Heart right ventricle (tissue), 16 donors: ENCODE data around the gene CTCFL. TPM values are rescaled to one million over a fixed set of nuclear protein-coding genes. Genes with fewer than 3 reads are reported as not detected.

Source experiments
- ATAC-seq, 8 donors: fragments of 200-7000 bp; cut with Tn5 transposase; one replicate each; pipeline ENCODE4 v1.9.1; 2020; ENCODE audit warnings: mild to moderate bottlenecking in 8 of 8, moderate library complexity in 8 of 8, moderate number of reproducible peaks in 1 of 8
- DNase-seq, 2 donors: peaks; one replicate each; pipeline ENCODE4 v3.0.0-alpha.2; 2020
- H3K27ac ChIP-seq, 10 donors: fragments of 200-600 bp; sonication (generic) in 2 of 10; one replicate each; pipeline versions ENCODE4 v1.5.0 to v1.8.0; 2020 to 2022; ENCODE audit warnings: mild to moderate bottlenecking in 3 of 10
- H3K27me3 ChIP-seq, 7 donors: fragments of 200-600 bp; one replicate each; pipeline ENCODE4 v1.8.0; 2021 to 2022; ENCODE audit warnings: mild to moderate bottlenecking in 2 of 7
- H3K36me3 ChIP-seq, 9 donors: fragments of 200-600 bp; sonication (generic) in 1 of 9; one replicate each; pipeline versions ENCODE4 v1.5.0 to v1.8.0; 2020 to 2022; ENCODE audit warnings: mild to moderate bottlenecking in 2 of 9
- H3K4me1 ChIP-seq, 9 donors: fragments of 200-600 bp; sonication (generic) in 1 of 9; one replicate each; pipeline versions ENCODE4 v1.5.0 to v1.8.0; 2020 to 2022; ENCODE audit warnings: mild to moderate bottlenecking in 4 of 9
- H3K4me3 ChIP-seq, 10 donors: fragments of 200-600 bp; sonication (generic) in 2 of 10; one replicate each; pipeline versions ENCODE4 v1.5.0 to v1.8.0; 2020 to 2022; ENCODE audit warnings: mild to moderate bottlenecking in 7 of 10, moderate library complexity in 2 of 10
- H3K9me3 ChIP-seq, 11 donors: fragments of 200-600 bp in 10 of 11; sonication (generic) in 2 of 11; one replicate each; pipeline versions ENCODE4 v1.5.0 to v1.8.0; 2013 to 2022; ENCODE audit warnings: mild to moderate bottlenecking in 2 of 11, control low read depth in 1 of 11, moderate library complexity in 1 of 11
- WGBS, 2 donors: extraction: QIAGEN DNeasy Blood & Tissue Kit; methylation state at CpG; one replicate each; pipeline ENCODE4 v1.1.7; 2013; ENCODE audit warnings: inconsistent platforms in 1 of 2; 5-methylcytosine and 5-hydroxymethylcytosine counted together
- intact Hi-C, 10 donors: fragments of 100-400 bp; cut with DNase I; formaldehyde crosslinking; loops; one replicate each; pipeline versions ENCODE4 v1.11.1 to v1.14.2; 2022
- polyA plus RNA-seq, 2 donors: library from polyadenylated mRNA; stranded (reverse); fragments of 200-250 nt; gene quantifications; one replicate each; pipeline ENCODE4 v1.2.3, GENCODE V29; 2013
- total RNA-seq, 10 donors: library from RNA; stranded (reverse); fragmentation: NEBNext Ultra II Directional in 3 of 10; extraction: Animal tissue kit (Norgen Biotek cat#: 25700) in 3 of 10; gene quantifications; one replicate each; pipeline versions ENCODE4 v1.2.1 to v1.2.4, GENCODE V29; 2021 to 2023
- TF ChIP-seq, protein P1 (sequence below), 9 donors: fragments of 200-600 bp; sonication (generic) in 2 of 9; IDR thresholded peaks; one replicate each; pipeline versions ENCODE4 v1.5.0 to v1.8.0; 2021 to 2022; ENCODE audit warnings: antibody characterized with exemption in 9 of 9, mild to moderate bottlenecking in 5 of 9, moderate library complexity in 1 of 9
- donor health status: Arrhythmogenic right ventricular cardiomyopathy.
- donor health status: ischemic (EF 13 %, LVEDD 7.1; RV severe dilation, severe dysfunction).
- donor health status: healthy with polysubstance abuse.
- donor health status: DM: no; HTN: yes; CAD: no.
- donor health status: DM: no; HTN: no; CAD: no.
- donor health status: ischemic (EF 25% LVEDD 6.9; RV normal size, moderate dysfunction).
- donor health status: ischemic (EF 25% LVEDD 5.7; RV mildly dilated, moderate dysfunction).
- donor health status: healthy.
- donor health status: DM: yes; HTN: yes; CAD: no.
- donor health status: Ischemic cardiomyopathy.
- donor health status: ischemic (EF 35%, LVEDD 5.7; RV mildly dilated, moderate dysfunction).
- donor health status: nonischemic (EF 11% LVEDD 7.7; RV severe dilation, severe dysfunction).
- donor health status: DM: yes; HTN: yes; CAD: no.
- donor health status: PGD.
- donor health status: ischemic (EF 29% LVEDD 5.4; RV normal size, mild dysfunction).
- donor health status: nonischemic (EF 23%, LVEDD 6.1; RV moderate dilation, normal function).

Gene CTCFL
- total and polyA plus RNA-seq, 12 donors, result not detected

DNA sequence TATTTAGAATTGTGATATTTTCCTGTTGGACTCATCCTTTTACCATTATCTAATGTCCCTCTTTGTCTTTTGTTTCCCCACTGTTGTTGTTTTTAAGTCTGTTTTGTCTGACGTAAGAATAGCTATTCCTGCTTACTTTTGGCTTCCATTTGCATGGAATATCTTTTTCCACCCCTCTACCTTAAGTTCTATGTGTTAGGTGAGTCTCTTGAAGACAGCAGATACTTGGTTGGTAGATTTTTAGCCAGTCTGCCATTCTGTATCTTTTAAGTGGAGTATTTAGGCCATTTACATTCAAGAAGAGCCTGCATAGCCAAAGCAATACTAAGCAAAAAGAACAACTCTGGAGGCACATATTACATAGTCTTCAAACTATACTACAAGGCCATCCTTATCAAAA is 39.2 kb downstream of the CTCFL start:
- 95 to 97% methylated on average over 1 of the region's 1 CpG for WGBS, 2 donors
- TF ChIP-seq, protein P1, sequence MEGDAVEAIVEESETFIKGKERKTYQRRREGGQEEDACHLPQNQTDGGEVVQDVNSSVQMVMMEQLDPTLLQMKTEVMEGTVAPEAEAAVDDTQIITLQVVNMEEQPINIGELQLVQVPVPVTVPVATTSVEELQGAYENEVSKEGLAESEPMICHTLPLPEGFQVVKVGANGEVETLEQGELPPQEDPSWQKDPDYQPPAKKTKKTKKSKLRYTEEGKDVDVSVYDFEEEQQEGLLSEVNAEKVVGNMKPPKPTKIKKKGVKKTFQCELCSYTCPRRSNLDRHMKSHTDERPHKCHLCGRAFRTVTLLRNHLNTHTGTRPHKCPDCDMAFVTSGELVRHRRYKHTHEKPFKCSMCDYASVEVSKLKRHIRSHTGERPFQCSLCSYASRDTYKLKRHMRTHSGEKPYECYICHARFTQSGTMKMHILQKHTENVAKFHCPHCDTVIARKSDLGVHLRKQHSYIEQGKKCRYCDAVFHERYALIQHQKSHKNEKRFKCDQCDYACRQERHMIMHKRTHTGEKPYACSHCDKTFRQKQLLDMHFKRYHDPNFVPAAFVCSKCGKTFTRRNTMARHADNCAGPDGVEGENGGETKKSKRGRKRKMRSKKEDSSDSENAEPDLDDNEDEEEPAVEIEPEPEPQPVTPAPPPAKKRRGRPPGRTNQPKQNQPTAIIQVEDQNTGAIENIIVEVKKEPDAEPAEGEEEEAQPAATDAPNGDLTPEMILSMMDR (IDR thresholded peaks at IDR 0.05), result no peak
- peaks cover 0 to 10% (median 0%) of the 10 kb centered on the region in 7 donors for H3K27me3 ChIP-seq
- peaks cover 0 to 11% (median 7%) of the 10 kb centered on the region in 9 donors for H3K4me1 ChIP-seq
- ATAC-seq (no peak), DNase-seq (no peak)
- no peaks in the 10 kb centered on the region for H3K36me3 ChIP-seq
- no peak overlapping the region for H3K4me3 ChIP-seq
- H3K27ac ChIP-seq, result no peak overlapping the region
- H3K9me3 ChIP-seq, result no peaks in the 10 kb centered on the region
- intact Hi-C loops, result no loop called here

DNA sequence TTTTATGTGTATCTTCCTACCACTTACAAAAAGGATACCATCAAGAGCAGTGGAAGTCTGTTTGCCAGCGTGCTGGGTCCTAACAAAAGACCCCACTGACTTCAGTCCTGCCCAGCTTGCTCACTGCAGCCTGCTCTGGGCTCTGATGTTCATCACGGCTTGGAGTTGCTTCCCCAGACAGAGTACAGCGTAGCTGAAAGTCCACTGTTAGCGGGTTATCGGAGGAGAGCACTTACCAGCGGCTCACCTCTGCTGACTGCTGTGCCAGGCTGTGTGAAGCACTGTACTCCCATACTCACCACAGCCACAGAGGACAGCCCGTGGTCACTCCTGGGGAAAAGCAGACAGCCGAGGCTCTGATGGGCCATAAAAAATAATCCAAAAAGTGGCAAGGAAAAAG is 40.2 kb downstream of the CTCFL start:
- no peaks in the 10 kb centered on the region for H3K9me3 ChIP-seq
- peaks cover 0 to 16% (median 10%) of the 10 kb centered on the region in 9 donors for H3K4me1 ChIP-seq
- DNase-seq, result no peak
- TF ChIP-seq, protein P1 (IDR thresholded peaks at IDR 0.05), result no peak
- H3K27ac ChIP-seq, result no peak overlapping the region
- H3K4me3 ChIP-seq, result no peak overlapping the region
- WGBS, 2 donors, result 79 to 83% methylated on average over 8 of the region's 8 CpGs
- no peak for ATAC-seq
- intact Hi-C loops, result no loop called here
- H3K27me3 ChIP-seq, result peaks cover 0 to 10% (median 0%) of the 10 kb centered on the region in 7 donors
- H3K36me3 ChIP-seq, result no peaks in the 10 kb centered on the region

DNA sequence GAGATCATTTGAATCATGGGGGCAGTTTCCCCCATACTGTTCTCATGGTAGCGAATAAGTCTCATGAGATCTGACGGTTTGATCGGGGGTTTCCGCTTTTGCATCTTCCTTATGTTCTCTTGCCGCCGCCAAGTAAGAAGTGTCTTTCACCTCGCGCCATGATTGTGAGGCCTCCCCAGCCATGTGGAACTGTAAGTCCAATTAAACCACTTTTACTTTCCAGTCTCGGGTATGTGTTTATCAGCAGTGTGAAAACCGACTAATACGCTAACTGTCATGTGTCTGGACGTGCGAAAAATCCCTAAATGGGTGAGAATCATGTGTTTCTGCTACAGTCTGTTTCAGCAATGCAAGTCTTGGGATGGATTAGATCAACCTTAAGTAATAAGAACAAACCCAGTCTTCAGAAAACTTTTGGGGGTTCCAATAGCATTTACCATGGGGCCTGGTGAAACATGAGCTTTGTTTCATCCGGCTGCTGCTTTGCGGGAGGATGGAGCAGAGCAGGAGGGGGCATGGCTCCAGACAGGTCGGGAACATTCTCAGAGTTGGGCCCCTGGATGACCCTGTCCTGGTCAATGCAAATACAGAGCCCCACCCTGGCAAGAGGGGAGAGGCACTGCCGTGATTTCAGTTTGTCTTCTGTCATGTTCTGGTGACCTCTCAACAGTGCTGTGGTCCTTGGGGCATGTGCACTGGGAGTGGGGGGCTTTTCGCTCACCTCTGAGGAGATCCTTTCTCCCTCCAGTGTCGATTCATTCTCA is 41.5 kb downstream of the CTCFL start:
- DNase-seq (no peak), ATAC-seq (no peak)
- peaks cover 0 to 16% (median 10%) of the 10 kb centered on the region in 9 donors for H3K4me1 ChIP-seq
- peaks cover 0 to 10% (median 0%) of the 10 kb centered on the region in 7 donors for H3K27me3 ChIP-seq
- 91 to 92% methylated on average over 19 of the region's 19 CpGs for WGBS, 2 donors
- H3K27ac ChIP-seq, result no peak overlapping the region
- intact Hi-C loops, result no loop called here
- H3K36me3 ChIP-seq, result no peaks in the 10 kb centered on the region
- H3K9me3 ChIP-seq, result no peaks in the 10 kb centered on the region
- TF ChIP-seq, protein P1 (IDR thresholded peaks at IDR 0.05), result no peak
- H3K4me3 ChIP-seq, result no peak overlapping the region

DNA sequence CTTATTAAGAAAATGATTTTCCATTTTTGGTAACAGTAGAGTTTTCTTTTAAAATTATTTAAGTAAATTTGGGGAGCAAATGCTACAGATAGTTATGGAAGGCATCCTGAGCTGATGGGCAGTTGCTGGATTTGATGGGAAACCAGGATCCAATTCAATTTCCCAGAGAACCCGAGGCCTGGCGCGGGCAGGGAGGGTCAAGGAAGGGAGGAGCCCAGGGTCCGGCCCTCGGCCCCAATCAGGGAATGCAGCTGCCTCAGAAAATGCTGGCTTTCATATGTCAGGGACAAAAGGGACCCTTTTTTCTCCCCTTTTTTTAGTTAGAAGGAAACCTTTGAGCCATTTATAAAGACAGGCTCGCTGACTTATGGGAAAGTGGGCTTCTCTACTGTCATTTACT is 42.1 kb downstream of the CTCFL start:
- no peaks in the 10 kb centered on the region for H3K9me3 ChIP-seq
- no peak overlapping the region for H3K4me3 ChIP-seq
- WGBS, 2 donors, result 88 to 90% methylated on average over 6 of the region's 6 CpGs
- no peak for DNase-seq
- peaks cover 0 to 10% (median 0%) of the 10 kb centered on the region in 7 donors for H3K27me3 ChIP-seq
- intact Hi-C loops, result no loop called here
- H3K36me3 ChIP-seq, result no peaks in the 10 kb centered on the region
- peaks cover 0 to 16% (median 10%) of the 10 kb centered on the region in 9 donors for H3K4me1 ChIP-seq
- TF ChIP-seq, protein P1 (IDR thresholded peaks at IDR 0.05), result no peak
- no peak for ATAC-seq
- H3K27ac ChIP-seq, result no peak overlapping the region
